ENCODE measurements around the gene CEBPZ. TPM values are rescaled to one million over a fixed set of nuclear protein-coding genes. Genes with fewer than 3 reads are reported as not detected.
"Not testable (repeated sequence)": the region's sequence is repeated elsewhere in the genome, so short reads cannot be mapped to it uniquely, and the experiment has no call there.

CEBPZ gene
- total RNA-seq, 1 donor from 2014 or later: 75.4 TPM

GRCh38 chr2:37205689-37206341, 25.6 kb downstream of the CEBPZ start:
- peaks cover 85% of the 10 kb centered on the region for H3K36me3 Mint-ChIP-seq (ENCODE audit: low read depth)
- H3K27ac Mint-ChIP-seq: no peak overlapping the region
- no peak for DNase-seq (ENCODE audit: low spot score)
- H3K4me3 Mint-ChIP-seq: no peak overlapping the region
- peaks cover 40% of the 10 kb centered on the region for H3K4me1 Mint-ChIP-seq (ENCODE audit: low read depth)
- H3K27me3 Mint-ChIP-seq (ENCODE audit: insufficient read depth): no peaks in the 10 kb centered on the region
- intact Hi-C loops (cut with micrococcal nuclease): no loop called here
- H3K9me3 Mint-ChIP-seq: peaks cover 51% of the 10 kb centered on the region

GRCh38 chr2:37205071-37205661, 26.2 kb downstream of the CEBPZ start:
- H3K27ac Mint-ChIP-seq; intact Hi-C loops (cut with micrococcal nuclease); H3K27me3 Mint-ChIP-seq (ENCODE audit: insufficient read depth); H3K4me3 Mint-ChIP-seq; DNase-seq (ENCODE audit: low spot score): not testable (repeated sequence)
- peaks cover 87% of the 10 kb centered on the region for H3K36me3 Mint-ChIP-seq (ENCODE audit: low read depth)
- H3K9me3 Mint-ChIP-seq: peaks cover 51% of the 10 kb centered on the region
- H3K4me1 Mint-ChIP-seq (ENCODE audit: low read depth): peaks cover 47% of the 10 kb centered on the region

GRCh38 chr2:37203708-37204107, 27.7 kb downstream of the CEBPZ start:
- H3K4me1 Mint-ChIP-seq (ENCODE audit: low read depth): peaks cover 58% of the 10 kb centered on the region
- DNase-seq (ENCODE audit: low spot score): no peak
- H3K27ac Mint-ChIP-seq: no peak overlapping the region
- H3K36me3 Mint-ChIP-seq (ENCODE audit: low read depth): peaks cover 81% of the 10 kb centered on the region
- H3K4me3 Mint-ChIP-seq: no peak overlapping the region
- intact Hi-C loops (cut with micrococcal nuclease): no loop called here
- H3K27me3 Mint-ChIP-seq (ENCODE audit: insufficient read depth): no peaks in the 10 kb centered on the region
- peaks cover 40% of the 10 kb centered on the region for H3K9me3 Mint-ChIP-seq

GRCh38 chr2:37201766-37202165, 29.6 kb downstream of the CEBPZ start:
- Mint-ChIP-seq H3K36me3 (ENCODE audit: low read depth) (peaks cover 66% of the 10 kb centered on the region), H3K27me3 (ENCODE audit: insufficient read depth) (no peaks in the 10 kb centered on the region), H3K9me3 (peaks cover 21% of the 10 kb centered on the region), H3K4me3 (peak overlapping the region; percentile 53), H3K4me1 (ENCODE audit: low read depth) (peaks cover 51% of the 10 kb centered on the region), H3K27ac (peak overlapping the region; percentile 75)
- no peak for DNase-seq (ENCODE audit: low spot score)
- intact Hi-C loops (cut with micrococcal nuclease): loop anchor here (1.0 kb wide), 1 partner anchor 30 kb away; the partner anchor contains the start of genes CEBPZ and NDUFAF7

DNA sequence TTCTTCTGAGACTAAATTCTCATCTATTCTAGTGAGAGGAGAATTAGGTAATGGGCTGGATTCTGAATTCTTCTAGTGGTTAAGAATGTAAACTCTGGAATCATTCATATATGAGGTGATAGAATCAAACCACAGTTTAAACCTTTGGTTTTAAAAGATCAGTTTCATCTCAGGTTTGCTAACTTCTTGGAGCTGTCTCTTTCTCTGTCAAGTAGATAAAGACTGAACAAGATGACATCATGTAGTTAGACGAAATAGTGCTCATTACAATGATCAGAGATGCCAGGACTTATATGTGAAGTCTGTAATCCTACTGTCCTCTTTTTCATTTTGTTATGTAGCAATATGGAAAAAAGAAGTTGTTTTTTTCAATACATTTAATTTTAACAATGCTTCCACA, 30.2 kb downstream of the CEBPZ start:
- H3K9me3 Mint-ChIP-seq: peaks cover 16% of the 10 kb centered on the region
- H3K4me3 Mint-ChIP-seq: no peak overlapping the region
- H3K4me1 Mint-ChIP-seq (ENCODE audit: low read depth): peaks cover 52% of the 10 kb centered on the region
- peaks cover 63% of the 10 kb centered on the region for H3K36me3 Mint-ChIP-seq (ENCODE audit: low read depth)
- no peaks in the 10 kb centered on the region for H3K27me3 Mint-ChIP-seq (ENCODE audit: insufficient read depth)
- no peak for DNase-seq (ENCODE audit: low spot score)
- H3K27ac Mint-ChIP-seq: peak overlapping the region; percentile 44
- intact Hi-C loops (cut with micrococcal nuclease): loop anchor here (1.0 kb wide), 1 partner anchor 30 kb away; the partner anchor contains the start of genes CEBPZ and NDUFAF7

DNA sequence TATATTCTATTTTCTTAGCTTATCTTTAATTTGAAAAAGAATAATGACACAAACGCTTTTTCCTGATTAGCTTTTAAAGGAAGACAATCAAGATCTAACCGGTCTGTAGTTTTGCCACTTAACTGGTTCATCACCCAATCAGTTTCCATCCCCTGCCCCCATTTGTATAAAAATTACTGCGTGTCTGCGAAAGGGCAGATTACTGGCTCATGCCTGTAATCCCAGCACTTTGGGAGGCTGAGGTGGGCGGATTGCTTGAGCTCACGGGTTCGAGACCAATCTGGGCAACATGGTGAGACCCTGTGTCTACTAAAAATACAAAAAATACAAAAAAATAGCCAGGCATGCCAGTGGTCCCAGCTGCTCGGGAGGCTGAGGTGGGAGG, 32.7 kb downstream of the CEBPZ start:
- Mint-ChIP-seq H3K27ac (no peak overlapping the region), H3K36me3 (ENCODE audit: low read depth) (peaks cover 40% of the 10 kb centered on the region), H3K27me3 (ENCODE audit: insufficient read depth) (no peaks in the 10 kb centered on the region), H3K4me3 (peak overlapping the region; percentile 37), H3K4me1 (ENCODE audit: low read depth) (peaks cover 51% of the 10 kb centered on the region), H3K9me3 (peaks cover 3% of the 10 kb centered on the region)
- no peak for DNase-seq (ENCODE audit: low spot score)
- intact Hi-C loops (cut with micrococcal nuclease): no loop called here

GRCh38 chr2:37196320-37197195, 34.8 kb downstream of the CEBPZ start, which contains the start of gene CEBPZOS:
Gene CEBPZOS (plus strand): TSS chr2:37196496. CDS start chr2:37199705, 3,209 bp downstream.
- Mint-ChIP-seq H3K27me3 (ENCODE audit: insufficient read depth) (no peaks in the 10 kb centered on the region), H3K9me3 (no peaks in the 10 kb centered on the region), H3K4me3 (peak within 1 kb of the TSS; percentile 99), H3K27ac (peak within 1 kb of the TSS; percentile 100), H3K4me1 (ENCODE audit: low read depth) (peaks cover 41% of the 10 kb centered on the region), H3K36me3 (ENCODE audit: low read depth) (peaks cover 29% of the 10 kb centered on the region)
- intact Hi-C loops (cut with micrococcal nuclease): loop anchor here (1.0 to 2.0 kb wide), 3 partner anchors 35 to 112 kb away; partner anchors contain the start of genes CEBPZ, EIF2AK2, GPATCH11 and HEATR5B
- DNase-seq (ENCODE audit: low spot score): peak; percentile 80

DNA sequence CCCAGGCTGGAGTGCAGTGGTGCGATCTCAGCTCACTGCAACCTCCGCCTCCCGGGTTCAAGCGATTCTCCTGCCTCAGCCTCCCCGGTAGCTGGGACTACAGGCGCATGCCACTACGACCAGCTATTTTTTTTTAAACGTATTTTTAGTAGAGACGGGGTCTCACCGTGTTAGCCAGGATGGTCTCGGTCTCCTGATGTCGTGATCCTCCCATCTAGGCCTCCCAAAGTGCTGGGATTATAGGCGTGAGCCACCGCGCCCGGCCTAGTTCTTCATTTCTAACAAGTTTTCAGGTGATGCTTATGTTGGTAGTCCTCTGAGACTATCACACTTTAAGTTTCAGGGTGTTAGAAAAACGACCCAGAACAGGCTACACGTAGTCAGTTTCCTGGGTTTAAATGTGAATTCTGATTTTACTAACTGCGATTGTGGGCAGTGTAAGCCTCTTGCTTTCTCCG, 35.5 kb downstream of the CEBPZ start:
- not testable (repeated sequence) for DNase-seq (ENCODE audit: low spot score); H3K9me3 Mint-ChIP-seq; H3K27me3 Mint-ChIP-seq (ENCODE audit: insufficient read depth)
- peak overlapping the region; percentile 100 for H3K27ac Mint-ChIP-seq
- peak overlapping the region; percentile 99 for H3K4me3 Mint-ChIP-seq
- intact Hi-C loops (cut with micrococcal nuclease): loop anchor here (1.0 to 2.0 kb wide), 3 partner anchors 35 to 111 kb away; partner anchors contain the start of genes CEBPZ, EIF2AK2, GPATCH11 and HEATR5B
- peaks cover 24% of the 10 kb centered on the region for H3K36me3 Mint-ChIP-seq (ENCODE audit: low read depth)
- H3K4me1 Mint-ChIP-seq (ENCODE audit: low read depth): peaks cover 35% of the 10 kb centered on the region

DNA sequence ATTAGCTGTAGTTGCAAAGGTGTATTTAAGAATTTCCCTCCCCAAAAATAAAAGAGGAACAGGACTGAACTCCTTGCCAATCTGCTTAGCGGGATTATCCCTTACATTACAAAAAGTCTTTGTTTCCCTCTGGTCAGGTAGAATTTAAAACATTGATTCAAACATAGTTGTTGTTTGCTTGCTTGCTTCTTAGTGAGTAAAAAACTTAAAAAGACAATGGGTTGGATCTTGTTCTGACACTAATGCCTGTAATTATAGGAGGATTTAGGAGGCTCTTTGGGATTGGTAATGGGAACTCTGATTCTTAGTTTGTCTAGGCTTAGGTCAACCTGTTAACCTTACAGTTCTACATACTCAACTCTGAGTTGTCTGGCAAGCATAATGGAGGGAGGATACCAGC, 38.8 kb downstream of the CEBPZ start:
- no peak for DNase-seq (ENCODE audit: low spot score)
- Mint-ChIP-seq H3K4me3 (no peak overlapping the region), H3K36me3 (ENCODE audit: low read depth) (peaks cover 7% of the 10 kb centered on the region), H3K27ac (no peak overlapping the region), H3K4me1 (ENCODE audit: low read depth) (peaks cover 30% of the 10 kb centered on the region), H3K9me3 (no peaks in the 10 kb centered on the region), H3K27me3 (ENCODE audit: insufficient read depth) (peaks cover 10% of the 10 kb centered on the region)
- intact Hi-C loops (cut with micrococcal nuclease): no loop called here

DNA sequence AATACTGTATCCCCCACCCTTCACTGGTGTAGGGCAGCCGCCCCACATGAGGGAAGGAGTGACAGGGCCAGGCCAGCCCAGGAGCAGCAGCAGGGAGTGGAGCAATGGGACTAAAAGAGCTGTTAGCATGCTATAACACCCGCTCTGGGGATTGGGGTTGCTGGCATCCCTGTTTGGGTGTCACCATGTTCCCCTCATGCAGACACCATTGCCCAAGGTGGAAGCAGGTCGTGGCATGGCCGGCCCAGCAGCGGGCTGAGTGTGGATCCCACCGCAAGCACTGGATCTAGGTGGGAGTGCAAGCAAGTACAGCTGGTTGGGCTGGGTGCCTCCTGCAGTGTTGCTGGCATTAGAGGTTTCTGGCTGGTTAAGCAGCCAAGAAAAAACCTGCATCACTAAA, 39.6 kb downstream of the CEBPZ start:
- DNase-seq (ENCODE audit: low spot score): no peak
- intact Hi-C loops (cut with micrococcal nuclease): no loop called here
- Mint-ChIP-seq H3K36me3 (ENCODE audit: low read depth) (peaks cover 3% of the 10 kb centered on the region), H3K4me3 (no peak overlapping the region), H3K27ac (no peak overlapping the region), H3K27me3 (ENCODE audit: insufficient read depth) (peaks cover 10% of the 10 kb centered on the region), H3K4me1 (ENCODE audit: low read depth) (peaks cover 25% of the 10 kb centered on the region), H3K9me3 (no peaks in the 10 kb centered on the region)

GRCh38 chr2:37191253-37191652, 40.1 kb downstream of the CEBPZ start:
- Mint-ChIP-seq H3K27me3 (ENCODE audit: insufficient read depth) (peaks cover 11% of the 10 kb centered on the region), H3K27ac (no peak overlapping the region), H3K4me1 (ENCODE audit: low read depth) (peaks cover 22% of the 10 kb centered on the region), H3K36me3 (ENCODE audit: low read depth) (peaks cover 1% of the 10 kb centered on the region), H3K4me3 (no peak overlapping the region), H3K9me3 (no peaks in the 10 kb centered on the region)
- DNase-seq (ENCODE audit: low spot score): no peak
- intact Hi-C loops (cut with micrococcal nuclease): no loop called here

DNA sequence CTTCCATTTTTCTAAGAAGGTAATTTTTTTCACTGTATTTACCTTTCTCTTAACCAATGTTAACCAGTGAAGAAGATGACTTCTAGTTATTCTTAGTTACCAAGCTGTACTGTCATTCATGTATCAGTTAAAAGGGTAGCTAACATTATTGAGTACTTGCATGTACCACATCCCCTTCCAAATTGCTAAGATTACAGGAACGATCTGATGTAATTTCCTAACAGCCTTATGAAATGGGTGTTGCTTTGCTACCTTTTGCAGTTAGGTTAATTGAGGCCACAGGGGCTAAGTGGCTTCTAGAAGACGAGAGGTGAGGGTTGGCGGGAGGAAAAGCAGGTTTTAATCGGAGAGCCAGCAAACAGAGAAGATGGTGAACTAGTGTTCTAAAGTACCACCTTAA, 41.1 kb downstream of the CEBPZ start:
- Mint-ChIP-seq H3K36me3 (ENCODE audit: low read depth) (no peaks in the 10 kb centered on the region), H3K4me3 (no peak overlapping the region), H3K4me1 (ENCODE audit: low read depth) (peaks cover 16% of the 10 kb centered on the region), H3K9me3 (no peaks in the 10 kb centered on the region), H3K27ac (peak overlapping the region; percentile 38), H3K27me3 (ENCODE audit: insufficient read depth) (peaks cover 18% of the 10 kb centered on the region)
- no peak for DNase-seq (ENCODE audit: low spot score)
- intact Hi-C loops (cut with micrococcal nuclease): no loop called here

Data from activated T-helper 1 cell treated with anti-CD3 and anti-CD28 coated beads, Interleukin-12 subunit alpha, Interleukin-12 subunit beta, Interleukin-2, Interleukin-4 antibody, amounts not matched to agents 30 ng/mL and 10 ng/mL and 1 ng/mL, durations not matched to agents 14 hours and 24 hours and 36 hours (primary cell).